Measurements from ENCODE around the gene FUS.

DNA sequence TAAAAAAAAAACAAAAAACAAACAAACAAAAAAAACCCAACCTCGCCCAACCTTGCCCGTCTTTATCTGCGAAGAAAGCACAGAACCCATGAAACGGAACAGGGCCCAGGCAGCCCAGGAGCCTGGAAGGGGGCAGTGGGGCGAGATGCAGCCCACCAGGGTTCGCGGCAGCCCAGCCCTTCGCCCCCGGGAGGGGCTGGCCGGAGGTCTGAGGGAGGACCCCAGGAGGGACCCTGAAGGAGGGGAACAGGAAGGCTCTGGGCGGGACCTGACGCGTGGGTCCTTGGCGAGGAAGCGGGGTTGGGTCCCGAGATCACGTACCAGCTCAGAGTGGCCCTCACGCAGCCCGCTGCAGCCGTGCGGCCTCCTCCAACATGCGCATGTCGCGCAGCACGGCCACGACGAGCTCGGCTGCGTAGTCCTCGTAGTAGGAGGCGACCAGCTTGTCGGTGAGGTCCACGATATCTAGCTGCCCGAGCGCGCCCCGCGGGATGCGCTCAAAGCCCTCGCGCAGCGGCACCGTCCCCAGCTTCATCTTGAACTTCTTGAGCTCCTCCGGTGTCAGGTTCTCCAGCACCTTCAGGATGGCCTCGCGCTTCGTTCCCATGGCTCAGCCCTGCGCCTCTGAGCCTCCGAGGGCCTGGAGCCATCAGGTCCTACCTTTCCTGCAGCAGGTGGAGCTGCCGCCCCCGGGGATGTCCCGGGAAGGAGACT lies 36.6 kb downstream of the FUS start, which contains the start of gene PYDC1:
- TF ChIP-seq, protein P1, sequence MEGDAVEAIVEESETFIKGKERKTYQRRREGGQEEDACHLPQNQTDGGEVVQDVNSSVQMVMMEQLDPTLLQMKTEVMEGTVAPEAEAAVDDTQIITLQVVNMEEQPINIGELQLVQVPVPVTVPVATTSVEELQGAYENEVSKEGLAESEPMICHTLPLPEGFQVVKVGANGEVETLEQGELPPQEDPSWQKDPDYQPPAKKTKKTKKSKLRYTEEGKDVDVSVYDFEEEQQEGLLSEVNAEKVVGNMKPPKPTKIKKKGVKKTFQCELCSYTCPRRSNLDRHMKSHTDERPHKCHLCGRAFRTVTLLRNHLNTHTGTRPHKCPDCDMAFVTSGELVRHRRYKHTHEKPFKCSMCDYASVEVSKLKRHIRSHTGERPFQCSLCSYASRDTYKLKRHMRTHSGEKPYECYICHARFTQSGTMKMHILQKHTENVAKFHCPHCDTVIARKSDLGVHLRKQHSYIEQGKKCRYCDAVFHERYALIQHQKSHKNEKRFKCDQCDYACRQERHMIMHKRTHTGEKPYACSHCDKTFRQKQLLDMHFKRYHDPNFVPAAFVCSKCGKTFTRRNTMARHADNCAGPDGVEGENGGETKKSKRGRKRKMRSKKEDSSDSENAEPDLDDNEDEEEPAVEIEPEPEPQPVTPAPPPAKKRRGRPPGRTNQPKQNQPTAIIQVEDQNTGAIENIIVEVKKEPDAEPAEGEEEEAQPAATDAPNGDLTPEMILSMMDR (IDR thresholded peaks at IDR 0.05): no peak
- TF ChIP-seq NR3C1 (CRISPR knock-in tag; conservative IDR thresholded peaks at IDR 0.05; ENCODE audit: low read depth) (no peak), STAT6 (CRISPR knock-in tag; conservative IDR thresholded peaks at IDR 0.05; ENCODE audit: low read depth) (no peak), SMAD4 (CRISPR knock-in tag; IDR thresholded peaks at IDR 0.05) (no peak), NFYB (CRISPR knock-in tag; conservative IDR thresholded peaks at IDR 0.05; ENCODE audit: low read depth) (no peak; the same call in 1 of the 2 replicates), ZNF423 (CRISPR knock-in tag; IDR thresholded peaks at IDR 0.05) (no peak), ATF1 (CRISPR knock-in tag; IDR thresholded peaks at IDR 0.05) (no peak), HMGA2 (CRISPR knock-in tag; IDR thresholded peaks at IDR 0.05) (no peak), RELA (CRISPR knock-in tag; IDR thresholded peaks at IDR 0.05; ENCODE audit: borderline replicate concordance) (no peak), E2F1 (CRISPR knock-in tag; IDR thresholded peaks at IDR 0.05) (no peak), CREB1 (CRISPR knock-in tag; IDR thresholded peaks at IDR 0.05) (no peak), ZBTB21 (CRISPR knock-in tag; IDR thresholded peaks at IDR 0.05; ENCODE audit: borderline replicate concordance) (no peak; the same call in 1 of the 2 replicates)
